Left lung (tissue), 10 donors: Measurements from ENCODE around the gene CFAP107. TPM values are rescaled to one million over a fixed set of nuclear protein-coding genes. Genes with fewer than 3 reads are reported as not detected.
"Not testable (repeated sequence)": the region's sequence is repeated elsewhere in the genome, so short reads cannot be mapped to it uniquely, and the experiment has no call there.

Experiments
- ATAC-seq: fragments of 200-7000 bp; cut with Tn5 transposase; one replicate; pipeline ENCODE4 v1.9.1; 2020; ENCODE audit warnings: moderate library complexity
- DNase-seq, 4 donors: peaks; one replicate each; pipeline ENCODE4 v3.0.0-alpha.2; 2013 to 2020
- H3K27ac ChIP-seq, 2 donors: fragments of 200-600 bp; sonication (generic) in 1 of 2; one replicate each; pipeline versions ENCODE4 v1.5.0 to v1.8.0; 2020 to 2021
- H3K27me3 ChIP-seq, 2 donors: fragments of 200-600 bp; sonication (generic) in 1 of 2; one replicate each; pipeline versions ENCODE4 v1.5.0 to v1.8.0; 2020 to 2021
- H3K36me3 ChIP-seq, 2 donors: fragments of 200-600 bp; sonication (generic) in 1 of 2; one replicate each; pipeline versions ENCODE4 v1.5.0 to v1.8.0; 2020 to 2021
- H3K4me1 ChIP-seq, 2 donors: fragments of 200-600 bp; one replicate each; pipeline ENCODE4 v1.8.0; 2021
- H3K4me3 ChIP-seq, 2 donors: fragments of 200-600 bp; sonication (generic) in 1 of 2; one replicate each; pipeline versions ENCODE4 v1.5.0 to v1.8.0; 2020 to 2021; ENCODE audit warnings: mild to moderate bottlenecking in 1 of 2
- H3K9me3 ChIP-seq, 2 donors: fragments of 200-600 bp; sonication (generic) in 1 of 2; one replicate each; pipeline versions ENCODE4 v1.5.0 to v1.8.0; 2020 to 2021
- CTCF ChIP-seq, 2 donors: fragments of 200-600 bp; sonication (generic) in 1 of 2; IDR thresholded peaks; one replicate each; pipeline versions ENCODE4 v1.5.0 to v1.8.0; 2021; ENCODE audit warnings: antibody characterized with exemption in 2 of 2
- intact Hi-C, 2 donors: fragments of 100-400 bp; cut with DNase I; formaldehyde crosslinking; loops; one replicate each; pipeline versions ENCODE4 v1.11.2 to v1.14.2; 2022
- polyA plus RNA-seq, 6 donors: library from polyadenylated mRNA; unstranded; fragments of 120-200 nt; gene quantifications; one replicate each; pipeline ENCODE4 v1.2.1, GENCODE V29; 2013; ENCODE audit not compliant: insufficient read length in 6 of 6
- total RNA-seq, 2 donors: library from RNA; stranded (reverse); fragmentation: NEBNext Ultra II Directional; extraction: Animal tissue kit (Norgen Biotek cat#: 25700); gene quantifications; one replicate each; pipeline ENCODE4 v1.2.1, GENCODE V29; 2021
- donor health status: DM: no; HTN: yes; CAD: no.
- donor health status: DM: no; HTN: no; CAD: no.

CFAP107 gene
- total and polyA plus RNA-seq, 8 donors: 0.18 to 2.8 (median 1.7) TPM; not detected in 1

- ATAC-seq: no peak
- Histone ChIP-seq H3K9me3 (no peaks in the 10 kb centered on the region), H3K36me3 (no peaks in the 10 kb centered on the region), H3K4me3 (no peak overlapping the region), H3K27ac (no peak overlapping the region), H3K4me1 (no peaks in the 10 kb centered on the region), H3K27me3 (peaks cover 0 to 24% of the 10 kb centered on the region in 2 donors)
- DNase-seq: no peak
- no peak for TF ChIP-seq CTCF (IDR thresholded peaks at IDR 0.05)
- intact Hi-C loops: no loop called here
Measured at GRCh38 chr1:12775443-12775842, 29.4 kb downstream of the CFAP107 start.

GRCh38 chr1:12776801-12777557 lies 31.0 kb downstream of the CFAP107 start:
- Histone ChIP-seq H3K4me3 (no peak overlapping the region), H3K4me1 (no peaks in the 10 kb centered on the region), H3K27ac (no peak overlapping the region), H3K9me3 (no peaks in the 10 kb centered on the region), H3K27me3 (peaks cover 0 to 10% of the 10 kb centered on the region in 2 donors), H3K36me3 (no peaks in the 10 kb centered on the region)
- TF ChIP-seq CTCF (IDR thresholded peaks at IDR 0.05): no peak
- DNase-seq (no peak), ATAC-seq (no peak)
- intact Hi-C loops: no loop called here

- Histone ChIP-seq H3K27ac (no peak overlapping the region), H3K9me3 (no peaks in the 10 kb centered on the region), H3K27me3 (peaks cover 0 to 5% of the 10 kb centered on the region in 2 donors), H3K36me3 (no peaks in the 10 kb centered on the region), H3K4me1 (no peaks in the 10 kb centered on the region), H3K4me3 (no peak overlapping the region)
- no peak for ATAC-seq
- intact Hi-C loops: no loop called here
- DNase-seq: no peak
- TF ChIP-seq CTCF (IDR thresholded peaks at IDR 0.05): no peak
Measured at GRCh38 chr1:12778061-12778460, 32.1 kb downstream of the CFAP107 start.

- Histone ChIP-seq H3K27me3 (peaks cover 0 to 5% of the 10 kb centered on the region in 2 donors), H3K4me1 (no peaks in the 10 kb centered on the region), H3K27ac (no peak overlapping the region), H3K9me3 (peaks cover 0 to 6% of the 10 kb centered on the region in 2 donors), H3K36me3 (no peaks in the 10 kb centered on the region), H3K4me3 (no peak overlapping the region)
- no peak for TF ChIP-seq CTCF (IDR thresholded peaks at IDR 0.05)
- no peak for ATAC-seq
- DNase-seq: no peak
- intact Hi-C loops: no loop called here
Measured at GRCh38 chr1:12778907-12779306, 32.9 kb downstream of the CFAP107 start.

- H3K27ac ChIP-seq, H3K36me3 ChIP-seq, H3K4me3 ChIP-seq, H3K4me1 ChIP-seq, intact Hi-C loops, H3K27me3 ChIP-seq, DNase-seq, ATAC-seq: not testable (repeated sequence)
- H3K9me3 ChIP-seq: peaks cover 0 to 31% of the 10 kb centered on the region in 2 donors
Measured at GRCh38 chr1:12781488-12781887, 35.5 kb downstream of the CFAP107 start.

GRCh38 chr1:12783783-12784182 lies 37.8 kb downstream of the CFAP107 start:
- DNase-seq, H3K4me1 ChIP-seq, H3K4me3 ChIP-seq, ATAC-seq, H3K27ac ChIP-seq, intact Hi-C loops, H3K36me3 ChIP-seq, H3K27me3 ChIP-seq: not testable (repeated sequence)
- H3K9me3 ChIP-seq: peaks cover 0 to 35% of the 10 kb centered on the region in 2 donors

GRCh38 chr1:12784729-12785128 lies 38.7 kb downstream of the CFAP107 start:
- H3K4me3 ChIP-seq, H3K27me3 ChIP-seq, H3K4me1 ChIP-seq, ATAC-seq, intact Hi-C loops, H3K36me3 ChIP-seq, H3K27ac ChIP-seq, DNase-seq: not testable (repeated sequence)
- peaks cover 0 to 35% of the 10 kb centered on the region in 2 donors for H3K9me3 ChIP-seq

GRCh38 chr1:12791097-12791496 lies 45.1 kb downstream of the CFAP107 start, which contains the start of gene PRAMEF1:
TSS of gene PRAMEF1 (plus strand) at chr1:12791397. CDS start at chr1:12793228, 1,831 bp downstream.
- intact Hi-C loops, H3K27ac ChIP-seq, H3K36me3 ChIP-seq, DNase-seq, ATAC-seq, H3K4me1 ChIP-seq, H3K9me3 ChIP-seq, H3K4me3 ChIP-seq, H3K27me3 ChIP-seq: not testable (repeated sequence)
